Activated naive CD8-positive, alpha-beta T cell treated with anti-CD3 and anti-CD28 coated beads, Interleukin-2, amount 50 U/mL, for 24 hours (primary cell): ENCODE results near the gene ABCF2.

Experiments used
- ATAC-seq: fragments of 150-1000 bp; cut with Tn5 transposase; one replicate; pipeline ENCODE4 v1.10.0; 2021
- DNase-seq: peaks from one replicate; pipeline ENCODE4 v3.0.0; 2021
- H3K27ac Mint-ChIP-seq: one replicate; pipeline ENCODE4 v1.8.0; 2021; ENCODE audit warnings: mild to moderate bottlenecking, mixed read lengths
- H3K27me3 Mint-ChIP-seq: one replicate; pipeline ENCODE4 v1.8.0; 2021; ENCODE audit warnings: mixed read lengths
- H3K36me3 Mint-ChIP-seq: one replicate; pipeline ENCODE4 v1.8.0; 2021; ENCODE audit warnings: low read depth, mixed read lengths
- H3K4me1 Mint-ChIP-seq: one replicate; pipeline ENCODE4 v1.8.0; 2021; ENCODE audit warnings: mixed read lengths
- H3K4me3 Mint-ChIP-seq: one replicate; pipeline ENCODE4 v1.8.0; 2021; ENCODE audit warnings: mild to moderate bottlenecking, moderate library complexity, mixed read lengths
- H3K9me3 Mint-ChIP-seq: one replicate; pipeline ENCODE4 v1.8.0; 2021; ENCODE audit warnings: mixed read lengths

Gene ABCF2

DNA sequence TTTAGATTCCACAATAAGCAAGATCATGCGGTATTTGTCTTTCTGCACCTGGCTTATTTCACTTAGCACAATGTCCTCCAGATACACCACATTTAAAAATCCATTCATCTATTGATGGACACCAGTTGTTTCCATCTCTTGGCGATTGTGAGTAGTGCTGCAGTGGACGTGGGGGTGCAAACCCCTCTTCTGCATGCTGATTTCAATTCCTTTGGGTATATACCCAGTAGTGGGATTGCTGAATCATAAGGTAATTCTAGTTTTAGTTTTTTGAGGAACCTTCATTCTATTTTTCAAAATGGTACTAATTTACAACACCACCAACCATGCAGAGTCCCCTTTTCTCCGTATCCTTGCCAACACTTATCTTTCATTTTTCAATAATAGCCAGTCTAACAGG is 38.0 kb downstream of the ABCF2 start:
- ATAC-seq (no peak), DNase-seq (no peak)
- Mint-ChIP-seq H3K27me3 (no peaks in the 10 kb centered on the region), H3K4me1 (no peaks in the 10 kb centered on the region), H3K9me3 (no peaks in the 10 kb centered on the region), H3K27ac (no peak overlapping the region), H3K4me3 (no peak overlapping the region), H3K36me3 (no peaks in the 10 kb centered on the region)

DNA sequence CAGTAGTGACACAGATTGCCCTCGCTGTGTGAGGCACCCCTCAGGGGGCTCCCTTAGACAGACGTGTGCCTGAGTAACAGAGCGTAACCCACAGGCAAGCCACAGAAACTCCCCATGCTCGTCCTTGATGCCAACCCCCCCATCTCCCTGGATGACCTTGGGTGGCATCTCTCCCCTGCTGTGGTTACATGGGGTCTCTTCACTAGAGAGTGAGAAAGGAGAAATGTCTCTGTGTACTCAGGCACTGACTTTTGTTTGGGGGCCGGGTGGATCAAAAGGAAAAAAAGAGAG is 38.8 kb downstream of the ABCF2 start:
- no peak overlapping the region for H3K27ac Mint-ChIP-seq
- no peaks in the 10 kb centered on the region for H3K36me3 Mint-ChIP-seq
- H3K4me1 Mint-ChIP-seq = no peaks in the 10 kb centered on the region
- no peak for DNase-seq
- no peak overlapping the region for H3K4me3 Mint-ChIP-seq
- H3K27me3 Mint-ChIP-seq = no peaks in the 10 kb centered on the region
- no peak for ATAC-seq
- H3K9me3 Mint-ChIP-seq = no peaks in the 10 kb centered on the region

DNA sequence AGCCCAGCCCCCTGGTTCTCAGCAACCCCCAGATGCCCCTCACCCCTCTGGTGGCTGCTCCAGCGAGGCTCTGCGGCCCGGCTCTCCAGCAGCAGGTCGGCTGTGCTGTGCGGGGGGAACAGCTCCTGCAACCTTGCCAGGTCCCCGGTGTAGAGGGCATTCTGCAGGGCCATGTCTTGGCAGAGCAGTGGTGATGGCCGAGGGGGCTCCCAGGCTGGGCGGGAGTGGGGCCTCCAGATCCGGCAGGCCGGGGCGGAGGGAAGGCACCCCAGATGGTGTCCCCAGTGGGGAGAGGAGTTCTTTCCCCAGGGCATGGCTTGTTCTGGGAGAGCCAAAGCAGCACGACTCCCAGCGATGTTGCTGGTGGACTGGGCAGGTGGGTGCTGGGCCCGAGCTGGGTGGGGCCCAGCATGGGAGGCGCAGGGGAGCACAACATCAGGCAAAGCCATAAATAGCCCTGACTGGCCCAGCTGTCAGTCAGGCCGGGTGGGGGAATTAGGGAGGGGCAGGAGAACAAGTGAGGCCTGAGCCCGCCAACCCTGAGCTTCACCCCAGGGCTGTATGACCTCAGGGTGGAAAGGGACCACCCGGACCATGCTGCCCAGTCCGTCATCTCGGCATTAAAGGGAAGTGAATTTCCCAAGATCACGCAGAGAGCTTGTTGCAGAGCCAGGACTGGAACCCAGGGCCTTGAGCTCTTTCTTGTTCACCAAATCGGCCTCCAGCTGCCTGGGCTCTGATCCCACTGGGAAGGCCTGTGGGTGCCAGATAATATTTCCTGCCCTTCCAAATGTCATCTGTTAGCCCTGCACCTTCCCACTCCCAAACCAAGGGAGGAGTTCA is 39.4 kb downstream of the ABCF2 start:
- Mint-ChIP-seq H3K36me3 (no peaks in the 10 kb centered on the region), H3K27ac (no peak overlapping the region), H3K9me3 (no peaks in the 10 kb centered on the region), H3K4me1 (no peaks in the 10 kb centered on the region), H3K27me3 (no peaks in the 10 kb centered on the region), H3K4me3 (no peak overlapping the region)
- DNase-seq (no peak), ATAC-seq (no peak)

DNA sequence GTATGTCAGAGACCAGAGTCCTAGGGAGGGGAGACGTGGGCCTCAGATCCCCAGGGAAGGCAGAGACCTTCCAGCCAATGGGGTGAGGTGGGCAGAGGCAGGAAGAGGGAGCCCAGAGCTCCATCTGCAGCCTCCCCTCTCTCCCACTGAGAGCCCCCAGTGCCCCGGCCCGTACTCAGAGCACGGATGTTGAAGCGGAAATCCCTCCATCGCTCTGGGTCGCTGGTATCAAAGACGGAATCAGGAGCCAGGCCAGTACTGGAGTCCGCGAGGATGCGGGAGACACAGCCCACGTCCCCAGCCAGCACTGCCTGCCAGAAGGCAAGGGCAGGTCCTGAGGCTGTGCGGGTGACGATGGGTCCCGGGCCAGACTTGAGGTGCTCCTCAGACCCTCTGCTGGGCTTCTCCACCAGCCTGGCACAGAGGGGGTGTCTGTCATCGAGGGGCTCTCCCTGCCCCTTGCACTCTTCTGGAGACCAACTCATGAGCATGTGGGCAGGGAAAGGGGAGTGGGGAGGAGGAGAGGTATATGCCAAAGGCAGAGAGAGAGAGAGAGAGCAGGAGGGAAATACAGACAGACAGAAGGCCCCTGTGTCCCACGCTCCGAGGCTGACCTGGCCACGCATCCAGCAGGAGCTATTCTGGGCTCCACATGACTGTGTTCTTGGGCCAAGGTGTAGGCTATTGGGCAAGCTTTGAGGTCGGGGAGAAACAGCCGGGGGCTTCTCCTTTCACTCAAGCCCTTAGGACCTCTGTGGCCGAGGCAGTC is 40.2 kb downstream of the ABCF2 start, which contains the start of gene ASB10:
ASB10 (minus strand) TSS at position 611 of the 769 bp plus-strand sequence; CDS start at position 491, 120 bp downstream.
- H3K9me3 Mint-ChIP-seq = no peaks in the 10 kb centered on the region
- no peaks in the 10 kb centered on the region for H3K36me3 Mint-ChIP-seq
- DNase-seq = no peak
- no peak within 1 kb of the TSS for H3K27ac Mint-ChIP-seq
- no peaks in the 10 kb centered on the region for H3K27me3 Mint-ChIP-seq
- no peak within 1 kb of the TSS for H3K4me3 Mint-ChIP-seq
- ATAC-seq = no peak
- no peaks in the 10 kb centered on the region for H3K4me1 Mint-ChIP-seq

DNA sequence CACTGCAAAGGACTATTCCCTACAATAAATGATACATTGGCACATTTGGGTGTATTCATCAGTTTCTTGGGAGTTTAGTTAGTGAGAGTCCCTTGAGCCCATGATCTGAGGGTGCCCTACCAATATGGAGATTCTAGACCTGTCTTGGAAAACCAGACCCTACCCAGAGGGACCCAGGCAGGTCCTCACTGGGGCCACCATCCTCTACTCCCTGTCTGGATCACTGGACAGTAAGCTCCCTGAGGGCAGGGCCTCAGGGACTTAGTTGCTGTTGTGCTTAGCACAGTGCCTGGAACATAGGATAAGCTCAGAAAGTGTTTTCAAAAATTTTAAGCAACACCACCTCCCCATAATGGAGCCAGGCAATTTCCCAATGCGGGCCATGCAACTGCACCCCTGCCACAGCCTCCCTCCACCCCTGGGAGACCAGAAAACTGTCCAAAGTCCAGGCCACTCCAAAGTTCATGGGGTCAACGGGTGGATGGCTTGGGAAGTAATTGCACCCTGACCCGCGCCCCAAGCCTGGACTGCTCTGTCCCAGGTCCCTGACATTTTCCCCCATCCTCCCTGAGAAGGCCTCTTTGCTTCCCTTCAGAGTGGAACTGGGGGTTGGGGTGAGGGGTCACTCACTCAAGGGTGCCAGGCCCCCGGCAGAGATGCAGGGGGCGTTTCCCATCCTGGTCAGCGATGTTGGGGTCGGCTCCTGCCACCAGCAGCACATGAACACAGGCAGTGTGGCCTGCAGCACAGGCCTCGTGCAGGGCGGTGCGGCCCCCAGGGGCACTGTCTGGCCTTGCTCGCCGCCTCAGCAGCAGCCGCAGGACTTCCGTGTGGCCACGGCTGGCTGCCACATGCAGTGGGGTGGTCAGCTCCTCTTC is 41.0 kb downstream of the ABCF2 start:
- Mint-ChIP-seq H3K4me1 (no peaks in the 10 kb centered on the region), H3K27me3 (no peaks in the 10 kb centered on the region), H3K27ac (no peak overlapping the region), H3K4me3 (no peak overlapping the region), H3K36me3 (no peaks in the 10 kb centered on the region), H3K9me3 (no peaks in the 10 kb centered on the region)
- ATAC-seq = no peak
- DNase-seq = no peak

DNA sequence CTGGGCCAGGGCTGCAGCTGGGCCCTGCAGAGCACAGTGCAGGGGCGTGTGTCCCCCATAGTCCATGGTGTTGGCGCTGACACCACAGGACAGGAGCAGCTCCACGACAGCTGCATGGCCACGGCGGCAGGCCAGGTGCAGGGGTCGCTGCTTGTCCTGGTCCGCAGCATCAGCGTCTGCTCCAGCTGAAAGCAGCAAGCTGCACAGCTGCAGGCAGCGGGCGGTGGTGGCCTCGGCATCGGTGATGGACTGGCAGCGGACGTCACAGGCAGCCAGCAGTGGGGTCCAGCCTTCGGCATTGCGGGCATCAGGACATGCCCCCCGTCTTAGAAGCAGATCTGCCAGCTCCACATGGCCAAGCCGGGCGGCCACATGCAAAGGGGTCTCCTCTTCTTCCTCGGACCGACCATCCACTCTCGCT is 46.0 kb downstream of the ABCF2 start:
- no peak overlapping the region for H3K27ac Mint-ChIP-seq
- H3K27me3 Mint-ChIP-seq = peaks cover 5% of the 10 kb centered on the region
- H3K36me3 Mint-ChIP-seq = no peaks in the 10 kb centered on the region

DNA sequence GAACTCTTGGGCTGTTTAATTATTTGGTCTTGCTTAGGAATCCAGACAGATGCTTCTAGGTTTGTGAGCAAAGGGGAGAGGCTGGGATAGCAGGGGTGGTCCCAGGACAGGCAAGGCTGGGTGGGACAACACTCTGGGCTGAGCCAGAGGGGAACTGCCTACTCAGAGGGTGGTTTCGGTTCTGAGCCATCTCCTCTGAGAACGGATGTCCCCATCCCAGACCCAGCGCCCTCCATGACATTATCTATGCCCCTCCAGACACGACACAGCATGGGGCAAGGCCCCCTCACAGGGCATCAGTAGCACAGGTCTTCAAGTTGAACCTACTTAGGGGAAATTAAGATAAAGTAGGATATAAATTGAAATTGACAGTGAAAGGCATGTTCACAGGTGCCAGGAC is 47.1 kb downstream of the ABCF2 start:
- Mint-ChIP-seq H3K9me3 (no peaks in the 10 kb centered on the region), H3K36me3 (no peaks in the 10 kb centered on the region), H3K27ac (no peak overlapping the region), H3K4me1 (no peaks in the 10 kb centered on the region), H3K27me3 (peaks cover 9% of the 10 kb centered on the region), H3K4me3 (no peak overlapping the region)
- ATAC-seq = no peak
- DNase-seq = no peak

More for the DNA sequence above, 46.0 kb downstream of the ABCF2 start:
- H3K9me3 Mint-ChIP-seq = no peaks in the 10 kb centered on the region
- ATAC-seq (no peak), DNase-seq (no peak)
- no peak overlapping the region for H3K4me3 Mint-ChIP-seq
- H3K4me1 Mint-ChIP-seq = no peaks in the 10 kb centered on the region

DNA sequence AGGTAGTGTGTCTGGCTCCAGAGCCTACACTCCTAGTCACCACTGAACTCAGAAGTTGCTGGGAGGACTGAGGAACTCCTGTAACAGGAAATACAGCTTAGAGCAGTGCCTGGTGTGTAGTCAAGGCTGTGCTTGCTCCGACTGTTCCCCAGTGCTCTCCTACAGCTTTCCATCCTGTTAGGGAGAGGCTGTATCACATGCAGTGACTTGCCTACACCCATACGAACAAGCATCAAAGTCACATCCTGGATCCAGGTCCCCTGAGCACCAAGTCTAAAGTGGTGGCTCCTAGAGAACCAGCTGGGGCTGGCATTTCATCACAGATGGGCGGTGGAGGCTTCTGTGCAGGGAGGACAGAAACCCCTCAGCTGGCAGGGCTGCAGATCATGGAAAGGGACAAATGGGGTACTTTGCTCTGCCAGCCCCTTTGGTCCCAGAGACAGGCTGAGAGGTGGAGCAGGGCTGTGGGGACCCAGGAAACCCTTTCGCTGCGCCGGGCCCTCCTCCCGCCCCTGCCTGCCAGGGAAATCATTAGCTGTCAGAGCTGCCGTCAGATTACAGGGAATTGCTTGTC is 47.6 kb downstream of the ABCF2 start:
- ATAC-seq = no peak
- no peak for DNase-seq
- Mint-ChIP-seq H3K4me1 (no peaks in the 10 kb centered on the region), H3K27ac (no peak overlapping the region), H3K36me3 (no peaks in the 10 kb centered on the region), H3K27me3 (peaks cover 13% of the 10 kb centered on the region), H3K4me3 (no peak overlapping the region), H3K9me3 (no peaks in the 10 kb centered on the region)

DNA sequence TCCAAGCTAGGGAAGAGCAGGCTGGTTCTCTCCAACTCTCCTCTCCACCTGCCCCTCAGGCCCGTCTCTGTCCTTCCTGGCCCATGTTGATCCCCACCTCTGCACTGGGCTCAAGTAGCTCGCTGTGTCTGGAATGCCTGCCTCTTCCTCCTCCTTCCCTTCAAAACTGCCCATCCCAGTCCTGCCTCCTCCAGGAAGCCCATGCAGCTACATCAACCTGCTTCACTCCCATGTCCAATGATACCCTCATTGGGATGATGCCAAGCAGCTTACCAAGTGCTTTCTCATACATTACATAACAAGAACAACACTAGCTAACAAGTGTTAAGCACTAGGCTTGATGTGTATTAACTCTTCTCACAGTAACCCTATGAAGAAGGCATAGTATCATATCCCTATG is 48.2 kb downstream of the ABCF2 start:
- DNase-seq (no peak), ATAC-seq (no peak)
- Mint-ChIP-seq H3K27ac (no peak overlapping the region), H3K36me3 (no peaks in the 10 kb centered on the region), H3K27me3 (peaks cover 13% of the 10 kb centered on the region), H3K4me1 (no peaks in the 10 kb centered on the region), H3K9me3 (no peaks in the 10 kb centered on the region), H3K4me3 (no peak overlapping the region)

DNA sequence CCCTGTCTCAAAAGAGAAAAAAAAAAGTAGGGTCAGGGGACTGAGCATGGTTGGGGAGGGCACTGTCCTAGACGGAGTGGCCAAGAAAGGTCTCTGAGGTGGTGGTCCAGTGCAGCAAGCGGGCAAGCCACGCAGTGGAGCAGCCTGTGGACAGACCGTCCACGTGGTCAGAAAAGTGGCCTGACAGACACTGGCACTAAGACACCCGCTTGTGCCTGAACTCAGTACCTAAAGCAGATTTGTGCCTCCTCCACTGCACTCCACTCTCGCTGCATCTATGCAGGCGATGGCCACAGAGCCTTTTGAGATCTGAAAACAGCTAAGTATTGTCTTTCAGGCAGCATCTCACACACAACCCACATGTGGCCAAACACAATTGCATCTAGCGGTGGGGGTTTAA is 48.8 kb downstream of the ABCF2 start:
- DNase-seq (no peak), ATAC-seq (no peak)
- Mint-ChIP-seq H3K4me1 (no peaks in the 10 kb centered on the region), H3K4me3 (no peak overlapping the region), H3K27ac (no peak overlapping the region), H3K36me3 (no peaks in the 10 kb centered on the region), H3K27me3 (peaks cover 18% of the 10 kb centered on the region), H3K9me3 (no peaks in the 10 kb centered on the region)

DNA sequence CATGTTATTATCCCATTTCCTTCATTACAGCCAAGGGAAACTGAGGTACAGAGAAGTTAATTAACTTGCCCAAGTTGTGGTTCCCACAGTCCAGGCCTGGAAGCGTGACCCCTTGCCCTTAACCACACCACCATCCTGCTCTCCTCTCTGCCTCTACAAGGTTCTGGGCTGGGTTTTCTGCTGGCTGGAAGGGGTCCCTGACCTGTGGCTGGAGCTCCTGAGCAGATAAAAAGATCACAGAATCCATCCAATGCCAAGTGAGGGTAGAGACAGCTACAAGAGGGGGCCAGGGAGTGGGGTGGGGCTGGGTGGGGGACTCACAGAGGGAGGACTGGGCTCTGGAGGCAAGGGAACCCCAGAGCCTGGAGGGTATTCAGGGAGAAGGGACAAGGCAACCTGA is 49.7 kb downstream of the ABCF2 start:
- no peak for DNase-seq
- H3K4me1 Mint-ChIP-seq = peaks cover 2% of the 10 kb centered on the region
- H3K27me3 Mint-ChIP-seq = peaks cover 26% of the 10 kb centered on the region
- no peaks in the 10 kb centered on the region for H3K36me3 Mint-ChIP-seq
- H3K27ac Mint-ChIP-seq = no peak overlapping the region
- no peak overlapping the region for H3K4me3 Mint-ChIP-seq
- no peaks in the 10 kb centered on the region for H3K9me3 Mint-ChIP-seq
- ATAC-seq = no peak

DNA sequence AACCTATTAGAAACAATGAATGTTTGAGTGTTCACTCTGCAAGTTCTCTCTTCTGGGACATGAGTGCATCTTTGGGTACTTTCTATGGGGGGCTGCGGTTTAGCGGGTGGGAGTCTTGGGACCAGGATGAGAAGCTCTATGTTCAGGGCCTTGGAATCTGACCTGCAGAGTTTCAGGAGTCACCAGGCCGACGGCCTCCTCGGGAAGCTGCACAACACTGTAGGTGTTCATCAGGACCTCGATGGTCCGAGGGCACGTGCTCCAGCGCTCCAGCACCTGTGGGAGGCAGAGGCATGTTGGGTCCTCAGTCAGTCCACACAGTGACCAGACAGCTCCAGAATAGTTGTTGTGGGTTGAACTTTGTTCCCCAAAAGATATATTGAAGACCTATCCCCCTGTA is 50.6 kb downstream of the ABCF2 start:
- no peak for DNase-seq
- H3K4me3 Mint-ChIP-seq = no peak overlapping the region
- ATAC-seq = no peak
- H3K27ac Mint-ChIP-seq = no peak overlapping the region
- peaks cover 33% of the 10 kb centered on the region for H3K27me3 Mint-ChIP-seq
- H3K36me3 Mint-ChIP-seq = no peaks in the 10 kb centered on the region
- peaks cover 2% of the 10 kb centered on the region for H3K4me1 Mint-ChIP-seq
- H3K9me3 Mint-ChIP-seq = no peaks in the 10 kb centered on the region

DNA sequence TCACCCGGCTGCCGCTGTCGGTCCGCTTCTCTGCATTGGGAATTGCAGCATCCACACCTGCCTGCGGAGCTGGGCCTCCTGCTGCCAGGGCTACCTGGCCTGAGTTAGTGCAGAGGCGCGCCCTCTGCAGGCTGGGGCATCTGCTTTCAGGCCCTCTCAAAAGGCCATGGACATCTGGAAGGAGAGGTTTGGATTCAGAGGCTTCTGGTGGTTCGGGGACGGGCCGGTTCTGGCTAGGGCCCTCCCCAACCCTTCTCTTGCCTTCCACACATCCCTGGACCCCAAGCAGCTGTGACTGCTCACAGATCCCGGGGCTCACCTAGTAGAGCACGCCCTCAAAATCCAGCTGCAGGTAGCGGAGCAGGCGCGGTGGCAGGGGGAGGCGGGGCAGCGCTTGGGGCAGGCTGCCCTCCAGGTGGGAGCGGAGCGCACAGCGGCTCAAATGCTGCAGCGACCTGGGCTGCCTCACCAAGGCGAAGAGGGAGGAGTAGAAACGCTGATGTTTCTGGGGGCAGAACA is 51.2 kb downstream of the ABCF2 start:
- Mint-ChIP-seq H3K36me3 (no peaks in the 10 kb centered on the region), H3K4me1 (peaks cover 2% of the 10 kb centered on the region), H3K27ac (no peak overlapping the region), H3K4me3 (no peak overlapping the region), H3K27me3 (peaks cover 39% of the 10 kb centered on the region), H3K9me3 (no peaks in the 10 kb centered on the region)
- ATAC-seq (no peak), DNase-seq (no peak)

DNA sequence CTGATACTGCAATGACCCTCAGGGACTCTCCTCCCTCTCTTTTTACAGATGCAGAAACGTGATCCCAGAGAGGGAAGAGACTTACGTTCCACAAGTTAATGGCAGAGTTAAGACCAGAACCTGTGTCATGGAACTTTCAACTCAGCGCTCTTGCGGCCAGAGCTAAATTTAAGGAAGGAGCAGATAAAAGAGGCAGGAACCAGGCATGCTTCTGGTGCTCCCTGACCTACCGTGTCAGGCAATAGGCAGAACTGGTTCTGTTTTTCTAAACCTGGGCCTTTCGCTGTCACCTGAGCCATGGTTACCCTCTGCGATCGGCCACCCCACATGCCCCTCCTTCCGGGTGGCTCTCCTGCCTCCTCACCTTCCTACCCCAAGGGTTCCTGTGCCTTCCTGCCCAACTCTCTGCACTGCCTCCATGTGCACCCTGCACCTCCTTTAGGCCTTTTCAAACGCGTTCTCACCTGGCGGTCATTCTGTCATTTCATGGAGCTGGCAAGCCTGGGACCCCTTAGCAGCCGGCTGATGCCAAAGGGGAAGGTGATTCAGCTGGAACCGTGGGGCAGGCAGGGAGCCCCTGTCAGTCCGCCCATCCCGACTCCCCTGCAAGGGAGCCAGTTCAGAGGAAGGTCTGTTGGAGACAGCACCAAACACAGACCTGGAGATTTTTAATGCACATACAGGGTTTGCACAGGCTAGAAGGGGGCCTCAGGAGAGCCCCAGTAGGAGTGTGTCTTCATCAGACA is 51.8 kb downstream of the ABCF2 start:
- Mint-ChIP-seq H3K4me3 (no peak overlapping the region), H3K36me3 (no peaks in the 10 kb centered on the region), H3K27me3 (peaks cover 43% of the 10 kb centered on the region), H3K27ac (no peak overlapping the region), H3K9me3 (no peaks in the 10 kb centered on the region), H3K4me1 (peaks cover 2% of the 10 kb centered on the region)
- DNase-seq (no peak), ATAC-seq (no peak)
